ENCODE measurements around the gene CREB5. TPM values are rescaled to one million over a fixed set of nuclear protein-coding genes. Genes with fewer than 3 reads are reported as not detected.

CREB5 gene
- total RNA-seq, 4 donors from 2014 or later: 6.6 to 18.6 (median 12.6) TPM

DNA sequence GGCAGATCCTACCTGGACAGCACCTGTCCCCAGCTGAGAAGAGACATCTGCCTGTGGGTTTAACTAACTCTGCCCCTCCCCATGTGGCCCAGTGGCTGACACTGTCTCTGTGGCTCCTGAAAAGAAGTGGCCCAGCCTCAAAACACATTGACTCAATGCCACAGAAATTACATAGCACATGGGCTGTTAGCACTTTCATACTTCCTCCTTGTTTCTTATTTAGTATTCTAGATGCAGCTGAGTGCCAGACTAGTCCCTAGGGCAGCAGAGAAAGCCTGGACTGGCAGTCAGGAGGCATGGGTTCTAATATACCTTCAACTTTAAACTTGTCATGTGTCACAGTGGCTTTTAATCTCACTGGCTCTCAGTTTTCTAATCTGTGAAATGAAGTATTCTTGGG lies 374.8 kb downstream of the CREB5 start:
- no peak overlapping the region for H3K27ac ChIP-seq (replicated peaks in 1 of 4)
- peaks cover 0 to 20% (median 18%) of the 10 kb centered on the region in 4 donors for H3K4me1 ChIP-seq
- intact Hi-C loops (cut with DNase I): no loop called here

DNA sequence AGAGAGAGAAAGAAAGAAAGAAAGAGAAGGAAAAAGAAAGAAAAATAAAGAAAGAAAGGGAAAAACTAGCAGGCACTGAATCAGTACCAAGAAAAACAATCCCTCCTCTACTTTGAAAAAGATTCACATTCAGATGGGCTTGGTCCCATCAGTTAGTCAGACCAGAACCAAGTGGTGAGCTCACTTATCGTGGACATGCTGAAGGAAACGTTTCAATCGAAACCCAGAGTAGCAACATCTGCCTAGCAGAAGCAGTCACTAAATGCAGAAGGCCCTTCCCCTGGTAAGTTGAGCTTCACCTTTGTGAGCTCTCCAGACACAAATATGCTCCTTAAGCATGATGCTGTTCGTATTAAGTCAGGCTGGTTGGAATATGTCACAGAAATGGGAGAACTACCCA lies 378.1 kb downstream of the CREB5 start:
- 86% methylated on average over 4 of the region's 4 CpGs for WGBS
- TF ChIP-seq, protein P1, sequence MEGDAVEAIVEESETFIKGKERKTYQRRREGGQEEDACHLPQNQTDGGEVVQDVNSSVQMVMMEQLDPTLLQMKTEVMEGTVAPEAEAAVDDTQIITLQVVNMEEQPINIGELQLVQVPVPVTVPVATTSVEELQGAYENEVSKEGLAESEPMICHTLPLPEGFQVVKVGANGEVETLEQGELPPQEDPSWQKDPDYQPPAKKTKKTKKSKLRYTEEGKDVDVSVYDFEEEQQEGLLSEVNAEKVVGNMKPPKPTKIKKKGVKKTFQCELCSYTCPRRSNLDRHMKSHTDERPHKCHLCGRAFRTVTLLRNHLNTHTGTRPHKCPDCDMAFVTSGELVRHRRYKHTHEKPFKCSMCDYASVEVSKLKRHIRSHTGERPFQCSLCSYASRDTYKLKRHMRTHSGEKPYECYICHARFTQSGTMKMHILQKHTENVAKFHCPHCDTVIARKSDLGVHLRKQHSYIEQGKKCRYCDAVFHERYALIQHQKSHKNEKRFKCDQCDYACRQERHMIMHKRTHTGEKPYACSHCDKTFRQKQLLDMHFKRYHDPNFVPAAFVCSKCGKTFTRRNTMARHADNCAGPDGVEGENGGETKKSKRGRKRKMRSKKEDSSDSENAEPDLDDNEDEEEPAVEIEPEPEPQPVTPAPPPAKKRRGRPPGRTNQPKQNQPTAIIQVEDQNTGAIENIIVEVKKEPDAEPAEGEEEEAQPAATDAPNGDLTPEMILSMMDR (IDR thresholded peaks at IDR 0.05): no peak
- no peak for TF ChIP-seq EP300 (IDR thresholded peaks at IDR 0.05)
- TF ChIP-seq POLR2A (IDR thresholded peaks at IDR 0.05; ENCODE audit: low read depth): no peak
- TF ChIP-seq POLR2AphosphoS5 (IDR thresholded peaks at IDR 0.05): no peak
- no peaks in the 10 kb centered on the region for H3K36me3 ChIP-seq
- intact Hi-C loops (cut with DNase I): no loop called here
- no peak overlapping the region for H3K27ac ChIP-seq (replicated peaks in 1 of 4)
- no peaks in the 10 kb centered on the region for H3K4me1 ChIP-seq
- H3K9me3 ChIP-seq: no peaks in the 10 kb centered on the region
- no peak for DNase-seq (ENCODE audit: extremely low spot score)
- no peaks in the 10 kb centered on the region for H3K27me3 ChIP-seq
- no peak overlapping the region for H3K4me3 ChIP-seq

More for the DNA sequence above, 374.8 kb downstream of the CREB5 start:
- no peaks in the 10 kb centered on the region for H3K27me3 ChIP-seq
- no peak for DNase-seq (ENCODE audit: extremely low spot score)
- H3K36me3 ChIP-seq: no peaks in the 10 kb centered on the region
- H3K9me3 ChIP-seq: no peaks in the 10 kb centered on the region
- TF ChIP-seq POLR2AphosphoS5 (IDR thresholded peaks at IDR 0.05): no peak
- no peak for TF ChIP-seq EP300 (IDR thresholded peaks at IDR 0.05)
- TF ChIP-seq, protein P1 (IDR thresholded peaks at IDR 0.05): no peak
- TF ChIP-seq POLR2A (IDR thresholded peaks at IDR 0.05; ENCODE audit: low read depth): no peak
- H3K4me3 ChIP-seq: no peak overlapping the region

DNA sequence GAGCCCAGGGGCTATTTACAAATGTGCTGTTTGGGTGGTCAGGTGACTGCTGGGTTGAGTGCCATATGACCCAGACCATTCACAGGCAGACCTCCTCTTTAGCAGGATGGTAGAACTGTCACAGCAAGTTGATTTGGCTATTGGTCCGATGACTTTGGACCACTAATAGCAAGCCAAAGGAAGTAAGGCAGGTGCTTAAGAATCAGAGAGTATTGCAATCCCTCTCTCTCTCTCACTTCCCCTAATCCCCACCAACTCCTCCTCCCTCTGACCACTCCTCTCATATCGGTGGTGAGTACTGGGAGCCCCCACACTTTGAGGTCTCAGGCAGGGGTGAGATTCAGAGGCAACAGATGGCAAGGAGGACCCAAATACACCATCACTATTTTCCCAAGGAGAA lies 380.5 kb downstream of the CREB5 start:
- Histone ChIP-seq H3K36me3 (no peaks in the 10 kb centered on the region), H3K27ac (replicated peaks in 1 of 4) (no peak overlapping the region), H3K9me3 (no peaks in the 10 kb centered on the region), H3K4me1 (peaks cover 0 to under 1% (median 0%) of the 10 kb centered on the region in 4 donors), H3K4me3 (no peak overlapping the region), H3K27me3 (no peaks in the 10 kb centered on the region)
- 80% methylated on average over 1 of the region's 2 CpGs for WGBS
- DNase-seq (ENCODE audit: extremely low spot score): no peak
- no peak for TF ChIP-seq POLR2AphosphoS5 (IDR thresholded peaks at IDR 0.05)
- no peak for TF ChIP-seq EP300 (IDR thresholded peaks at IDR 0.05)
- TF ChIP-seq, protein P1 (IDR thresholded peaks at IDR 0.05): no peak
- intact Hi-C loops (cut with DNase I): no loop called here

DNA sequence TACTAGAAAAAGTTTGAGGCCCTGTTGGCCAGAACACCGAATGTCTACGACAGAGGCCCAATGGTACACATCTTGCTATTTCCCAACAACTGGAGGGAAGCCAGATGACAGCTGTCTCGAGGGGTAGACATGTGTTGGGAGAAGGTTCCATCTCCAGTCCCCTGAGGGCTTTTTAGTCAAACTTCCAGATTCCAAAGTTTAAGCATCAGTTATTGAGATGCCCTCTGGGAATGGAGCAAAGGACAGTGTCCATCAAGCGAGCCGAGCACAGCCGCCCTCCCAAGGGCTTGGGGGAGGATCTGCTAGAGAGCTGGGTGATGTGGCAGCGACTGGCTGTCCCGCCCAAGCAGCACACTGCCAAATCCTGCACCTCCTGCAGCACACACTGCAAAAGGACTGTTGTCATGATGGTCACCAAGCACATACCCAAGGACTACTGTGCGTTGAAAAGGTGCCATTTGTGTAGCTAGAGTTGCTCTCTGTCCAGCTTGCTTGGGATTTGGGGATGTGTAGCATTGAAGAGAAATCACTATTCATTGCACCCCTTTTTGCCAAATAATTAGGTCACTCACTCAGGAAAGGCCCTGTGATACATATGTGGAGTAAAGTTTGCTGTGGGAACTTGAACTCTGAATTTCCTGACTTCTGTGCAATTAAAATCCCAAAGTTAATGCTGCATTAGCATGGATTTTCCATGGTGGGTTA lies 381.2 kb downstream of the CREB5 start:
- peaks cover 0 to 8% (median 4%) of the 10 kb centered on the region in 4 donors for H3K4me1 ChIP-seq
- TF ChIP-seq POLR2A (IDR thresholded peaks at IDR 0.05; ENCODE audit: low read depth): no peak
- TF ChIP-seq, protein P1 (IDR thresholded peaks at IDR 0.05): no peak
- no peak for TF ChIP-seq EP300 (IDR thresholded peaks at IDR 0.05)
- no peak for TF ChIP-seq POLR2AphosphoS5 (IDR thresholded peaks at IDR 0.05)
- no peak overlapping the region for H3K4me3 ChIP-seq
- H3K36me3 ChIP-seq: no peaks in the 10 kb centered on the region
- no peak overlapping the region for H3K27ac ChIP-seq (replicated peaks in 1 of 4)
- H3K27me3 ChIP-seq: no peaks in the 10 kb centered on the region
- intact Hi-C loops (cut with DNase I): no loop called here
- 87% methylated on average over 4 of the region's 9 CpGs for WGBS
- DNase-seq (ENCODE audit: extremely low spot score): no peak
- no peaks in the 10 kb centered on the region for H3K9me3 ChIP-seq

DNA sequence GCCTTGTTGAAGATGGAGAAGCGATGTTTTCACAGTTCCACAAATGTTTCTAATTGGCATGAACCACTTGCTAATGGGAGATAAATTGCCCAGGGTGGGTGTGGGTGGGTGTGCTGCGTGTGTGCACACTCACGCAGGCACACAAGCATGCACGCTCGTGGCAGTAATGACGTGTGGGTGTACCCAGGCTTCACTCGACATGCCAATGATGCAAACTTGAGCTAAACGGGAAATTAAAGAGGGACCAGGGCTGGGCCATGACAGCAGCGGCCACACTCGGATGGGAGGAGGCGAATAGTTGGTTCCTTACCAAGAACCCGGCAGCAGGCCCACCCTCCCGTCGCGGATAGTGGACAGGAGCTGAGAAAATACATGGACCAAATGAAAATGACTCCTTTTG lies 386.0 kb downstream of the CREB5 start:
- Histone ChIP-seq H3K4me1 (peaks cover 0 to 16% (median 13%) of the 10 kb centered on the region in 4 donors), H3K27me3 (no peaks in the 10 kb centered on the region), H3K36me3 (no peaks in the 10 kb centered on the region), H3K4me3 (peak overlapping the region; percentile 10 to 42 (median 38)), H3K9me3 (no peaks in the 10 kb centered on the region), H3K27ac (replicated peaks in 1 of 4) (peak overlapping the region in 2 of 4 donors; percentile 23 to 37)
- intact Hi-C loops (cut with DNase I): no loop called here
- 58% methylated on average over 15 of the region's 15 CpGs for WGBS
- no peak for DNase-seq (ENCODE audit: extremely low spot score)
- no peak for TF ChIP-seq EP300 (IDR thresholded peaks at IDR 0.05)
- TF ChIP-seq, protein P1 (IDR thresholded peaks at IDR 0.05): no peak

Data from esophagus muscularis mucosa (tissue), 4 donors.